WTC11 (cell line): ENCODE data around the gene OTUD4. TPM values are rescaled to one million over a fixed set of nuclear protein-coding genes. Genes with fewer than 3 reads are reported as not detected.

Source experiments
- ATAC-seq: fragments of 200-7000 bp; cut with Tn5 transposase; 2 replicates; pipeline ENCODE4 v1.10.0; 2021; ENCODE audit warnings: mild to moderate bottlenecking, moderate library complexity
- CTCF ChIA-PET: fragments of 300-600 bp; sonication (Branson Sonifier 250); formaldehyde crosslinking; loops from one replicate; lab custom pipeline; 2021; ENCODE audit warnings: antibody characterized with exemption; lab: Charles Lee
- POLR2A ChIA-PET: fragments of 350-600 bp; sonication (Branson Sonifier 250); formaldehyde crosslinking; loops from one replicate; lab custom pipeline; 2021; ENCODE audit warnings: antibody characterized with exemption; lab: Charles Lee
- DNase-seq: peaks from one replicate; pipeline ENCODE4 v3.0.0; 2021; ENCODE audit warnings: low spot score
- H3K27ac Mint-ChIP-seq: 2 replicates; pipeline ENCODE4 v1.8.0; 2021; ENCODE audit warnings: mixed read lengths
- H3K27me3 Mint-ChIP-seq: 2 replicates; pipeline ENCODE4 v1.8.0; 2021; ENCODE audit warnings: low read depth, mild to moderate bottlenecking, moderate library complexity, mixed read lengths
- H3K36me3 Mint-ChIP-seq: 2 replicates; pipeline ENCODE4 v1.8.0; 2021; ENCODE audit warnings: mixed read lengths
- H3K4me1 Mint-ChIP-seq: 2 replicates; pipeline ENCODE4 v1.8.0; 2022; ENCODE audit warnings: mixed read lengths
- H3K4me3 Mint-ChIP-seq: 2 replicates; pipeline ENCODE4 v1.8.0; 2021; ENCODE audit warnings: mild to moderate bottlenecking, moderate library complexity, mixed read lengths
- H3K9me3 Mint-ChIP-seq: 2 replicates; pipeline ENCODE4 v1.8.0; 2021; ENCODE audit warnings: mixed read lengths
- ATF1 ChIP-seq: sonication (generic); formaldehyde crosslinking; IDR thresholded peaks from 2 replicates; pipeline ENCODE4 v1.8.1; 2023; ENCODE audit warnings: mild to moderate bottlenecking, moderate library complexity, missing genetic modification reagents
- CBFB ChIP-seq: sonication (generic); formaldehyde crosslinking; IDR thresholded peaks from 2 replicates; pipeline ENCODE4 v1.8.1; 2022; ENCODE audit warnings: mild to moderate bottlenecking, low read depth, missing genetic modification reagents
- CDX4 ChIP-seq: fragments of 250-450 bp; sonication (Bioruptor Pico); IDR thresholded peaks from 2 replicates; pipeline ENCODE4 v1.9.0; 2021; ENCODE audit warnings: moderate library complexity, mild to moderate bottlenecking, inconsistent platforms, borderline replicate concordance
- CREM ChIP-seq: sonication (generic); formaldehyde crosslinking; IDR thresholded peaks from 2 replicates; pipeline ENCODE4 v1.8.1; 2022; ENCODE audit warnings: mild to moderate bottlenecking, missing genetic modification reagents, moderate library complexity
- IRF2 ChIP-seq: sonication (generic); formaldehyde crosslinking; IDR thresholded peaks from 2 replicates; pipeline ENCODE4 v1.8.0; 2022; ENCODE audit warnings: low read depth, missing genetic modification reagents, borderline replicate concordance
- KAT7 ChIP-seq: sonication (generic); formaldehyde crosslinking; IDR thresholded peaks from 2 replicates; pipeline ENCODE4 v1.8.1; 2023; ENCODE audit warnings: missing genetic modification reagents, mild to moderate bottlenecking, borderline replicate concordance
- MXD4 ChIP-seq: fragments of 250-450 bp; sonication (Bioruptor Pico); IDR thresholded peaks from 2 replicates; pipeline ENCODE4 v1.8.0; 2021; ENCODE audit warnings: mild to moderate bottlenecking, moderate library complexity, borderline replicate concordance
- NFE2L1 ChIP-seq: sonication (generic); formaldehyde crosslinking; IDR thresholded peaks from 2 replicates; pipeline ENCODE4 v1.8.1; 2023; ENCODE audit warnings: missing genetic modification reagents
- PRRX2 ChIP-seq: fragments of 250-450 bp; sonication (Bioruptor Pico); IDR thresholded peaks from 2 replicates; pipeline ENCODE4 v1.8.0; 2021; ENCODE audit warnings: mild to moderate bottlenecking
- TCF7 ChIP-seq: sonication (generic); formaldehyde crosslinking; IDR thresholded peaks from 2 replicates; pipeline ENCODE4 v1.8.0; 2022; ENCODE audit warnings: mild to moderate bottlenecking, low read depth, missing genetic modification reagents, moderate library complexity
- TP53 ChIP-seq: sonication (generic); formaldehyde crosslinking; IDR thresholded peaks from 2 replicates; pipeline ENCODE4 v1.8.1; 2023; ENCODE audit warnings: mild to moderate bottlenecking, missing genetic modification reagents
- USF2 ChIP-seq: sonication (generic); formaldehyde crosslinking; IDR thresholded peaks from 2 replicates; pipeline ENCODE4 v1.8.1; 2023; ENCODE audit warnings: mild to moderate bottlenecking, missing genetic modification reagents, moderate library complexity
- ZNF396 ChIP-seq: fragments of 250-450 bp; sonication (Bioruptor Pico); IDR thresholded peaks from 2 replicates; pipeline ENCODE4 v1.8.0; 2021; ENCODE audit warnings: mild to moderate bottlenecking, moderate library complexity, borderline replicate concordance
- ZNF423 ChIP-seq: fragments of 250-450 bp; sonication (Bioruptor Pico); IDR thresholded peaks from 2 replicates; pipeline ENCODE4 v2.1.2; 2022; ENCODE audit warnings: mild to moderate bottlenecking, moderate library complexity
- ZNF671 ChIP-seq: fragments of 250-450 bp; sonication (Bioruptor Pico); IDR thresholded peaks from 2 replicates; pipeline ENCODE4 v1.8.0; 2021; ENCODE audit warnings: mild to moderate bottlenecking
- total RNA-seq: library from RNA; stranded (reverse); gene quantifications from 3 replicates; pipeline ENCODE4 v1.2.3, GENCODE V29; 2021
- TF ChIP-seq, protein P1 (sequence below): sonication (generic); formaldehyde crosslinking; IDR thresholded peaks from 2 replicates; pipeline ENCODE4 v1.8.0; 2022; ENCODE audit warnings: mild to moderate bottlenecking, missing genetic modification reagents
- TF ChIP-seq, protein P2 (sequence below): fragments of 250-450 bp; sonication (Bioruptor Pico); IDR thresholded peaks from 2 replicates; pipeline ENCODE4 v1.9.0; 2021; ENCODE audit warnings: mild to moderate bottlenecking, borderline replicate concordance
- TF ChIP-seq, protein P3 (sequence below): sonication (generic); formaldehyde crosslinking; conservative IDR thresholded peaks from 2 replicates; pipeline ENCODE4 v1.8.1; 2022; ENCODE audit warnings: mild to moderate bottlenecking, missing genetic modification reagents
- TF ChIP-seq, protein P4 (sequence below): sonication (generic); formaldehyde crosslinking; IDR thresholded peaks from 2 replicates; pipeline ENCODE4 v1.8.0; 2022; ENCODE audit warnings: missing genetic modification reagents

OTUD4 gene
- total RNA-seq, 1 experiment from 2014 or later = 44.6 TPM

GRCh38 chr4:145167887-145168286 lies 12.5 kb downstream of the OTUD4 start:
- Mint-ChIP-seq H3K4me3 (no peak overlapping the region), H3K27ac (no peak overlapping the region), H3K9me3 (no peaks in the 10 kb centered on the region), H3K4me1 (no peaks in the 10 kb centered on the region), H3K27me3 (no peaks in the 10 kb centered on the region), H3K36me3 (peaks cover 28% of the 10 kb centered on the region)
- DNase-seq (no peak), ATAC-seq (no peak)
- ChIA-PET CTCF (no interaction called here), POLR2A (no interaction called here)
- TF ChIP-seq, protein P1, sequence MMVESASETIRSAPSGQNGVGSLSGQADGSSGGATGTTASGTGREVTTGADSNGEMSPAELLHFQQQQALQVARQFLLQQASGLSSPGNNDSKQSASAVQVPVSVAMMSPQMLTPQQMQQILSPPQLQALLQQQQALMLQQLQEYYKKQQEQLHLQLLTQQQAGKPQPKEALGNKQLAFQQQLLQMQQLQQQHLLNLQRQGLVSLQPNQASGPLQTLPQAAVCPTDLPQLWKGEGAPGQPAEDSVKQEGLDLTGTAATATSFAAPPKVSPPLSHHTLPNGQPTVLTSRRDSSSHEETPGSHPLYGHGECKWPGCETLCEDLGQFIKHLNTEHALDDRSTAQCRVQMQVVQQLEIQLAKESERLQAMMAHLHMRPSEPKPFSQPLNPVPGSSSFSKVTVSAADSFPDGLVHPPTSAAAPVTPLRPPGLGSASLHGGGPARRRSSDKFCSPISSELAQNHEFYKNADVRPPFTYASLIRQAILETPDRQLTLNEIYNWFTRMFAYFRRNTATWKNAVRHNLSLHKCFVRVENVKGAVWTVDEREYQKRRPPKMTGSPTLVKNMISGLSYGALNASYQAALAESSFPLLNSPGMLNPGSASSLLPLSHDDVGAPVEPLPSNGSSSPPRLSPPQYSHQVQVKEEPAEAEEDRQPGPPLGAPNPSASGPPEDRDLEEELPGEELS (CRISPR knock-in tag) = no peak
- TF ChIP-seq TP53 (CRISPR knock-in tag) (no peak), NFE2L1 (CRISPR knock-in tag) (no peak), ZNF671 (CRISPR knock-in tag) (no peak), TCF7 (no peak), ZNF396 (CRISPR knock-in tag) (no peak), CREM (CRISPR knock-in tag) (no peak), PRRX2 (CRISPR knock-in tag) (no peak), CBFB (no peak), ATF1 (CRISPR knock-in tag) (no peak), IRF2 (CRISPR knock-in tag) (no peak), USF2 (CRISPR knock-in tag) (no peak), ZNF423 (CRISPR knock-in tag) (no peak), CDX4 (CRISPR knock-in tag) (no peak), KAT7 (no peak), MXD4 (CRISPR knock-in tag) (no peak)
- TF ChIP-seq, protein P2, sequence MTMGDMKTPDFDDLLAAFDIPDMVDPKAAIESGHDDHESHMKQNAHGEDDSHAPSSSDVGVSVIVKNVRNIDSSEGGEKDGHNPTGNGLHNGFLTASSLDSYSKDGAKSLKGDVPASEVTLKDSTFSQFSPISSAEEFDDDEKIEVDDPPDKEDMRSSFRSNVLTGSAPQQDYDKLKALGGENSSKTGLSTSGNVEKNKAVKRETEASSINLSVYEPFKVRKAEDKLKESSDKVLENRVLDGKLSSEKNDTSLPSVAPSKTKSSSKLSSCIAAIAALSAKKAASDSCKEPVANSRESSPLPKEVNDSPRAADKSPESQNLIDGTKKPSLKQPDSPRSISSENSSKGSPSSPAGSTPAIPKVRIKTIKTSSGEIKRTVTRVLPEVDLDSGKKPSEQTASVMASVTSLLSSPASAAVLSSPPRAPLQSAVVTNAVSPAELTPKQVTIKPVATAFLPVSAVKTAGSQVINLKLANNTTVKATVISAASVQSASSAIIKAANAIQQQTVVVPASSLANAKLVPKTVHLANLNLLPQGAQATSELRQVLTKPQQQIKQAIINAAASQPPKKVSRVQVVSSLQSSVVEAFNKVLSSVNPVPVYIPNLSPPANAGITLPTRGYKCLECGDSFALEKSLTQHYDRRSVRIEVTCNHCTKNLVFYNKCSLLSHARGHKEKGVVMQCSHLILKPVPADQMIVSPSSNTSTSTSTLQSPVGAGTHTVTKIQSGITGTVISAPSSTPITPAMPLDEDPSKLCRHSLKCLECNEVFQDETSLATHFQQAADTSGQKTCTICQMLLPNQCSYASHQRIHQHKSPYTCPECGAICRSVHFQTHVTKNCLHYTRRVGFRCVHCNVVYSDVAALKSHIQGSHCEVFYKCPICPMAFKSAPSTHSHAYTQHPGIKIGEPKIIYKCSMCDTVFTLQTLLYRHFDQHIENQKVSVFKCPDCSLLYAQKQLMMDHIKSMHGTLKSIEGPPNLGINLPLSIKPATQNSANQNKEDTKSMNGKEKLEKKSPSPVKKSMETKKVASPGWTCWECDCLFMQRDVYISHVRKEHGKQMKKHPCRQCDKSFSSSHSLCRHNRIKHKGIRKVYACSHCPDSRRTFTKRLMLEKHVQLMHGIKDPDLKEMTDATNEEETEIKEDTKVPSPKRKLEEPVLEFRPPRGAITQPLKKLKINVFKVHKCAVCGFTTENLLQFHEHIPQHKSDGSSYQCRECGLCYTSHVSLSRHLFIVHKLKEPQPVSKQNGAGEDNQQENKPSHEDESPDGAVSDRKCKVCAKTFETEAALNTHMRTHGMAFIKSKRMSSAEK (CRISPR knock-in tag) = no peak
- TF ChIP-seq, protein P3, sequence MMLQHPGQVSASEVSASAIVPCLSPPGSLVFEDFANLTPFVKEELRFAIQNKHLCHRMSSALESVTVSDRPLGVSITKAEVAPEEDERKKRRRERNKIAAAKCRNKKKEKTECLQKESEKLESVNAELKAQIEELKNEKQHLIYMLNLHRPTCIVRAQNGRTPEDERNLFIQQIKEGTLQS (CRISPR knock-in tag) = no peak
- TF ChIP-seq, protein P4, sequence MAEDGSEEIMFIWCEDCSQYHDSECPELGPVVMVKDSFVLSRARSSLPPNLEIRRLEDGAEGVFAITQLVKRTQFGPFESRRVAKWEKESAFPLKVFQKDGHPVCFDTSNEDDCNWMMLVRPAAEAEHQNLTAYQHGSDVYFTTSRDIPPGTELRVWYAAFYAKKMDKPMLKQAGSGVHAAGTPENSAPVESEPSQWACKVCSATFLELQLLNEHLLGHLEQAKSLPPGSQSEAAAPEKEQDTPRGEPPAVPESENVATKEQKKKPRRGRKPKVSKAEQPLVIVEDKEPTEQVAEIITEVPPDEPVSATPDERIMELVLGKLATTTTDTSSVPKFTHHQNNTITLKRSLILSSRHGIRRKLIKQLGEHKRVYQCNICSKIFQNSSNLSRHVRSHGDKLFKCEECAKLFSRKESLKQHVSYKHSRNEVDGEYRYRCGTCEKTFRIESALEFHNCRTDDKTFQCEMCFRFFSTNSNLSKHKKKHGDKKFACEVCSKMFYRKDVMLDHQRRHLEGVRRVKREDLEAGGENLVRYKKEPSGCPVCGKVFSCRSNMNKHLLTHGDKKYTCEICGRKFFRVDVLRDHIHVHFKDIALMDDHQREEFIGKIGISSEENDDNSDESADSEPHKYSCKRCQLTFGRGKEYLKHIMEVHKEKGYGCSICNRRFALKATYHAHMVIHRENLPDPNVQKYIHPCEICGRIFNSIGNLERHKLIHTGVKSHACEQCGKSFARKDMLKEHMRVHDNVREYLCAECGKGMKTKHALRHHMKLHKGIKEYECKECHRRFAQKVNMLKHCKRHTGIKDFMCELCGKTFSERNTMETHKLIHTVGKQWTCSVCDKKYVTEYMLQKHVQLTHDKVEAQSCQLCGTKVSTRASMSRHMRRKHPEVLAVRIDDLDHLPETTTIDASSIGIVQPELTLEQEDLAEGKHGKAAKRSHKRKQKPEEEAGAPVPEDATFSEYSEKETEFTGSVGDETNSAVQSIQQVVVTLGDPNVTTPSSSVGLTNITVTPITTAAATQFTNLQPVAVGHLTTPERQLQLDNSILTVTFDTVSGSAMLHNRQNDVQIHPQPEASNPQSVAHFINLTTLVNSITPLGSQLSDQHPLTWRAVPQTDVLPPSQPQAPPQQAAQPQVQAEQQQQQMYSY (CRISPR knock-in tag) = no peak
